ENCODE results near the gene SLC26A11.

DNA sequence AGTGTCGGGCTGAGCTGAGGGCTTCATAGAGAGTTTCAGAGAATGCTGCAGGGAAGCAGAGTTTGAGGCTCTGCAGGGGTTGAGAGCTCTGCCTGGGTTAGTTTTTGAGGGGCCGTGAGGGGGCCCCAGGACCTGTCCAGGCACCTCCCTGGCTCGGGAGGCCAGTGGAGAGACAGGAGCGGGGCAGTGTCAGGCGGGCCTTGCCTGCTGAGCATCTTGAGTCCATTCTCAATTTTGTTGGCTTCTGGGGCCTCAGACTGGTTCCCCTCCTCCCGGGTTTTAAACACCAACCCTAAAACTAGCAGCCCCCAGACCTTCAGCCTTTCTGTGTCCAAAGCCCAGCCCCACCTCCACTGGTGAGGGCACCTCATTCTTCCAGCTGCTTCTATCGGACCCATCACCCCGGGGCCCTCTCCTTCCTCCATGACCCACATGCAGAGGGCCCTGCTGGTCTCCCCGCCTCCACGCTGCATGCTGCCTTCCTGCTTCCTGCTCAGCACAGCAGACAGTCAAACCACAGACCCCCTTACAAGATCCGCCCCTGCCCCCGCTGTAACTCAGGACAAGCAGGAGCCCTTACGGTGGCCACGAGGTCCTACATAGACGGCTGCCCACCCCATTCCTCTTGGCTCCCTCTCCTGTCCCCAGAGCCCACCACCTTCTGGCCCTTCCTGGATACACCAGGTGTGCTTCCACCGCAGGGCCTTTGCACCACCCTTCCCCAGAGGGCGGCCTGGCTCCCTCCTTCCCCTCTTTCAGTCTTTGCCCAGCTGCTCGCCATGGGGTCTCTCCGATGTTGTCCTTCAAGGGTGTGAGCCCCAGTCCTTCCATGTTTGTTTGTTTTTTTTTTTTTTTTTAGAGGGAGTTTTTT is 44.2 kb downstream of the SLC26A11 start:
- TF ChIP-seq, protein P1, sequence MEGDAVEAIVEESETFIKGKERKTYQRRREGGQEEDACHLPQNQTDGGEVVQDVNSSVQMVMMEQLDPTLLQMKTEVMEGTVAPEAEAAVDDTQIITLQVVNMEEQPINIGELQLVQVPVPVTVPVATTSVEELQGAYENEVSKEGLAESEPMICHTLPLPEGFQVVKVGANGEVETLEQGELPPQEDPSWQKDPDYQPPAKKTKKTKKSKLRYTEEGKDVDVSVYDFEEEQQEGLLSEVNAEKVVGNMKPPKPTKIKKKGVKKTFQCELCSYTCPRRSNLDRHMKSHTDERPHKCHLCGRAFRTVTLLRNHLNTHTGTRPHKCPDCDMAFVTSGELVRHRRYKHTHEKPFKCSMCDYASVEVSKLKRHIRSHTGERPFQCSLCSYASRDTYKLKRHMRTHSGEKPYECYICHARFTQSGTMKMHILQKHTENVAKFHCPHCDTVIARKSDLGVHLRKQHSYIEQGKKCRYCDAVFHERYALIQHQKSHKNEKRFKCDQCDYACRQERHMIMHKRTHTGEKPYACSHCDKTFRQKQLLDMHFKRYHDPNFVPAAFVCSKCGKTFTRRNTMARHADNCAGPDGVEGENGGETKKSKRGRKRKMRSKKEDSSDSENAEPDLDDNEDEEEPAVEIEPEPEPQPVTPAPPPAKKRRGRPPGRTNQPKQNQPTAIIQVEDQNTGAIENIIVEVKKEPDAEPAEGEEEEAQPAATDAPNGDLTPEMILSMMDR (IDR thresholded peaks at IDR 0.05), result no peak
- no peak for TF ChIP-seq POLR2A (IDR thresholded peaks at IDR 0.05)
